ENCODE measurements around the gene OLA1.

DNA sequence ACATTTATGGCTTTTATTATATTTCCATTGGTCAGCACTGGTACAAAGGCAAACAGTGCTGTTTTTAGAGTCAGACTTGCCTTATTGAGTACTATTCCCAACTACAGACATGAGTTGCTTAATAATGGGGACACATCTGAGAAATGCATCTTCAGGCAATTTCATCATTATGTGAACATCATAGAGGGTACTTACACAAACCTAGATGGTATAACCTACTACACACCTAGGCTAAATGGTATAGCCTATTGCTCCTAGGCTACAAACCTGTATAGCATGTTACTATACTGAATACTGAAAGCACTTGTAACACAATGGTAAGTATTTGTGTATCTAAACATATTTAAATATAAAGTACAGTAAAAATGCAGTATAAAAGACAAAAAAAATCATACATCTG is 36.4 kb downstream of the OLA1 start:
- TF ChIP-seq, protein P1, sequence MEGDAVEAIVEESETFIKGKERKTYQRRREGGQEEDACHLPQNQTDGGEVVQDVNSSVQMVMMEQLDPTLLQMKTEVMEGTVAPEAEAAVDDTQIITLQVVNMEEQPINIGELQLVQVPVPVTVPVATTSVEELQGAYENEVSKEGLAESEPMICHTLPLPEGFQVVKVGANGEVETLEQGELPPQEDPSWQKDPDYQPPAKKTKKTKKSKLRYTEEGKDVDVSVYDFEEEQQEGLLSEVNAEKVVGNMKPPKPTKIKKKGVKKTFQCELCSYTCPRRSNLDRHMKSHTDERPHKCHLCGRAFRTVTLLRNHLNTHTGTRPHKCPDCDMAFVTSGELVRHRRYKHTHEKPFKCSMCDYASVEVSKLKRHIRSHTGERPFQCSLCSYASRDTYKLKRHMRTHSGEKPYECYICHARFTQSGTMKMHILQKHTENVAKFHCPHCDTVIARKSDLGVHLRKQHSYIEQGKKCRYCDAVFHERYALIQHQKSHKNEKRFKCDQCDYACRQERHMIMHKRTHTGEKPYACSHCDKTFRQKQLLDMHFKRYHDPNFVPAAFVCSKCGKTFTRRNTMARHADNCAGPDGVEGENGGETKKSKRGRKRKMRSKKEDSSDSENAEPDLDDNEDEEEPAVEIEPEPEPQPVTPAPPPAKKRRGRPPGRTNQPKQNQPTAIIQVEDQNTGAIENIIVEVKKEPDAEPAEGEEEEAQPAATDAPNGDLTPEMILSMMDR (IDR thresholded peaks at IDR 0.05): no peak
- no peak for TF ChIP-seq ZFX (IDR thresholded peaks at IDR 0.05; ENCODE audit: borderline replicate concordance)
